Measurements from ENCODE around the gene NMUR1. TPM values are rescaled to one million over a fixed set of nuclear protein-coding genes. Genes with fewer than 3 reads are reported as not detected.
A peak's percentile ranks its signal among the peaks of the same experiment; 100 is the strongest.
"Not testable (repeated sequence)": the region's sequence is repeated elsewhere in the genome, so short reads cannot be mapped to it uniquely, and the experiment has no call there.

NMUR1 gene
- polyA plus RNA-seq, 1 donor (not counting 4 experiments of a cell fraction or from before 2014, with no cell fraction given), result not detected

- Histone ChIP-seq H2AFZ (ENCODE audit: control insufficient read depth, low read length) (no peak overlapping the region), H3K4me2 (ENCODE audit: control insufficient read depth, extremely low read depth, insufficient read depth, low read depth, low read length) (no peak overlapping the region), H3K36me3 (ENCODE audit: control insufficient read depth in 2 of 2, extremely low read depth in 1 of 2, insufficient read depth in 2 of 2, low read length in 2 of 2) (no peaks in the 10 kb centered on the region), H4K20me1 (ENCODE audit: control insufficient read depth, extremely low read depth, insufficient read depth, low read length) (no peaks in the 10 kb centered on the region), H3K79me2 (ENCODE audit: control insufficient read depth, insufficient read depth, low read length) (no peaks in the 10 kb centered on the region), H3K9me3 (ENCODE audit: control insufficient read depth, low read depth, low read length) (no peaks in the 10 kb centered on the region), H3K9me1 (ENCODE audit: control insufficient read depth, extremely low read depth, insufficient read depth, low read length) (no peaks in the 10 kb centered on the region), H3K9ac (ENCODE audit: control insufficient read depth, extremely low read depth, insufficient read depth, low read length) (no peak overlapping the region), H3K27ac (ENCODE audit: control insufficient read depth, insufficient read depth, low read length) (no peak overlapping the region), H3K4me1 (ENCODE audit: control insufficient read depth, extremely low read depth, insufficient read depth, low read length) (no peaks in the 10 kb centered on the region), H3K27me3 (ENCODE audit: control insufficient read depth, extremely low read depth, insufficient read depth, low read length) (no peaks in the 10 kb centered on the region), H3K4me3 (ENCODE audit: control insufficient read depth in 2 of 3, extremely low read depth in 1 of 3, insufficient read depth in 2 of 3, low read depth in 1 of 3, low read length in 3 of 3) (no peak overlapping the region)
- FAIRE-seq (peak; percentile 96), DNase-seq (ENCODE audit: low read depth, low spot score) (peak; percentile 40)
- dilution Hi-C loops (cut with MboI; ENCODE audit: extremely low pct_ligation_motif_present, low sequenced_read_pairs), result no loop called here
- TF ChIP-seq EZH2 (IDR thresholded peaks at IDR 0.05; ENCODE audit: low read length), result no peak
- peak; percentile 69 to 83 (median 70) for TF ChIP-seq CTCF (optimal IDR thresholded peaks at IDR 0.05 in 1 of 3, IDR thresholded peaks at IDR 0.05 in 1 of 3, conservative IDR thresholded peaks at IDR 0.05 in 1 of 3; ENCODE audit: extremely low read depth in 1 of 3, insufficient read depth in 2 of 3, low read length in 3 of 3)
These were observed 27.4 kb upstream of the NMUR1 start for GRCh38 chr2:231557571-231558217.

GRCh38 chr2:231556981-231557380 is 26.7 kb upstream of the NMUR1 start:
- no peak overlapping the region for H3K9ac ChIP-seq (ENCODE audit: control insufficient read depth, extremely low read depth, insufficient read depth, low read length)
- H4K20me1 ChIP-seq (ENCODE audit: control insufficient read depth, extremely low read depth, insufficient read depth, low read length), result no peaks in the 10 kb centered on the region
- H3K27ac ChIP-seq (ENCODE audit: control insufficient read depth, insufficient read depth, low read length), result no peak overlapping the region
- H3K79me2 ChIP-seq (ENCODE audit: control insufficient read depth, insufficient read depth, low read length), result no peaks in the 10 kb centered on the region
- no peak overlapping the region for H3K4me2 ChIP-seq (ENCODE audit: control insufficient read depth, extremely low read depth, insufficient read depth, low read depth, low read length)
- H3K27me3 ChIP-seq (ENCODE audit: control insufficient read depth, extremely low read depth, insufficient read depth, low read length), result no peaks in the 10 kb centered on the region
- FAIRE-seq, result no peak
- no peak overlapping the region for H3K4me3 ChIP-seq (ENCODE audit: control insufficient read depth in 2 of 3, extremely low read depth in 1 of 3, insufficient read depth in 2 of 3, low read depth in 1 of 3, low read length in 3 of 3)
- dilution Hi-C loops (cut with MboI; ENCODE audit: extremely low pct_ligation_motif_present, low sequenced_read_pairs), result no loop called here
- no peaks in the 10 kb centered on the region for H3K36me3 ChIP-seq (ENCODE audit: control insufficient read depth in 2 of 2, extremely low read depth in 1 of 2, insufficient read depth in 2 of 2, low read length in 2 of 2)
- H3K9me3 ChIP-seq (ENCODE audit: control insufficient read depth, low read depth, low read length), result no peaks in the 10 kb centered on the region
- no peak overlapping the region for H2AFZ ChIP-seq (ENCODE audit: control insufficient read depth, low read length)
- TF ChIP-seq EZH2 (IDR thresholded peaks at IDR 0.05; ENCODE audit: low read length), result no peak
- no peak for TF ChIP-seq CTCF (optimal IDR thresholded peaks at IDR 0.05 in 1 of 3, IDR thresholded peaks at IDR 0.05 in 1 of 3, conservative IDR thresholded peaks at IDR 0.05 in 1 of 3; ENCODE audit: extremely low read depth in 1 of 3, insufficient read depth in 2 of 3, low read length in 3 of 3)
- H3K9me1 ChIP-seq (ENCODE audit: control insufficient read depth, extremely low read depth, insufficient read depth, low read length), result no peaks in the 10 kb centered on the region
- no peaks in the 10 kb centered on the region for H3K4me1 ChIP-seq (ENCODE audit: control insufficient read depth, extremely low read depth, insufficient read depth, low read length)
- no peak for DNase-seq (ENCODE audit: low read depth, low spot score)

- H3K36me3 ChIP-seq (ENCODE audit: control insufficient read depth in 2 of 2, extremely low read depth in 1 of 2, insufficient read depth in 2 of 2, low read length in 2 of 2); H3K27me3 ChIP-seq (ENCODE audit: control insufficient read depth, extremely low read depth, insufficient read depth, low read length); FAIRE-seq; H4K20me1 ChIP-seq (ENCODE audit: control insufficient read depth, extremely low read depth, insufficient read depth, low read length); DNase-seq (ENCODE audit: low read depth, low spot score); H3K27ac ChIP-seq (ENCODE audit: control insufficient read depth, insufficient read depth, low read length); H3K9ac ChIP-seq (ENCODE audit: control insufficient read depth, extremely low read depth, insufficient read depth, low read length); H3K79me2 ChIP-seq (ENCODE audit: control insufficient read depth, insufficient read depth, low read length); H3K4me2 ChIP-seq (ENCODE audit: control insufficient read depth, extremely low read depth, insufficient read depth, low read depth, low read length); H3K4me1 ChIP-seq (ENCODE audit: control insufficient read depth, extremely low read depth, insufficient read depth, low read length); dilution Hi-C loops (cut with MboI; ENCODE audit: extremely low pct_ligation_motif_present, low sequenced_read_pairs); H2AFZ ChIP-seq (ENCODE audit: control insufficient read depth, low read length); H3K9me1 ChIP-seq (ENCODE audit: control insufficient read depth, extremely low read depth, insufficient read depth, low read length); H3K4me3 ChIP-seq (ENCODE audit: control insufficient read depth in 2 of 3, extremely low read depth in 1 of 3, insufficient read depth in 2 of 3, low read depth in 1 of 3, low read length in 3 of 3); H3K9me3 ChIP-seq (ENCODE audit: control insufficient read depth, low read depth, low read length): not testable (repeated sequence)
These were observed 26.3 kb upstream of the NMUR1 start for GRCh38 chr2:231556496-231556895.

All from keratinocyte (primary cell).